ENCODE data around the gene GPD1L. TPM values are rescaled to one million over a fixed set of nuclear protein-coding genes. Genes with fewer than 3 reads are reported as not detected.

Gene GPD1L
- total and polyA plus RNA-seq, 2 of the 13 experiments (the other 11 are each of a cell fraction or from before 2014, with no cell fraction given) = 4.9 to 13.7 TPM

DNA sequence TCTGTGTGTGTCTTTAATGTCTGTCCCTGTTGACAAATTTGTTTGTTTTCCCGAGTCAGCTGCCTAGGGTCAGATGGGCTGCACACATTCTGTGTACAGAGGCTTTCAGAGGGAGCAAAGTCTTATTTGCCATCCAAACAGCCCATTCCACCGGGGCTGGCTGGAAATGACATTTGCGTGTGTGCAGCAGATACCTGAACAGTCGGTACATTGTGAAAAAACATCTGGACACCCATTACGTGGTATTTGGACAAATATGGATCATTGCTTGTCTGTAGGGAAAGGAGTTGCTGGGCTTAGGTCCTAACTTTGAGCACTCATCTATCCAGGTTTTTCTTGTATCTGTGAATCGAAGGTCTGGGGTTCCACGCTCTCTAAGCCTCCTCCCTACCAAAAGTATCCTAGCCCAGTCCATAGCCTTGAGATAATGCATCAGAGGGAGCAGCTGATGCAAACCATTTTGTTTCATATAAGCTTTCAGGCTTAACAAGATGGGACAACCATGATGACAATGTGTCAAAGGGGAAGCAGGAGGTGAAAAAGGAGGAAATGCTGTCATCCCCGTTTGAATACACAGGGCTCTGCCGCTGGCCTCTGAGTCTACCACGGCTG lies 109.9 kb downstream of the GPD1L start (continued):
- no peak for TF ChIP-seq NFRKB (IDR thresholded peaks at IDR 0.05)
- TF ChIP-seq AGO2 (optimal IDR thresholded peaks at IDR 0.05; ENCODE audit: low read depth, low read length) = no peak
- peak; percentile 92 for TF ChIP-seq SP5 (CRISPR knock-in tag; IDR thresholded peaks at IDR 0.05; ENCODE audit: borderline replicate concordance, low read depth)
- peak; percentile 31; the same call in 1 of the 2 replicates for TF ChIP-seq EHMT2 (IDR thresholded peaks at IDR 0.05; ENCODE audit: borderline replicate concordance, low read depth, low read length)
- TF ChIP-seq ZNF30 (CRISPR knock-in tag; IDR thresholded peaks at IDR 0.05) = no peak
- TF ChIP-seq EZH2 (conservative IDR thresholded peaks at IDR 0.05; ENCODE audit: low read depth, low read length) = no peak
- TF ChIP-seq ZNF143 (CRISPR knock-in tag; IDR thresholded peaks at IDR 0.05) = no peak
- TF ChIP-seq NR2F1 (CRISPR knock-in tag; IDR thresholded peaks at IDR 0.05) = peak; percentile 98 to 100
- TF ChIP-seq, protein P1, sequence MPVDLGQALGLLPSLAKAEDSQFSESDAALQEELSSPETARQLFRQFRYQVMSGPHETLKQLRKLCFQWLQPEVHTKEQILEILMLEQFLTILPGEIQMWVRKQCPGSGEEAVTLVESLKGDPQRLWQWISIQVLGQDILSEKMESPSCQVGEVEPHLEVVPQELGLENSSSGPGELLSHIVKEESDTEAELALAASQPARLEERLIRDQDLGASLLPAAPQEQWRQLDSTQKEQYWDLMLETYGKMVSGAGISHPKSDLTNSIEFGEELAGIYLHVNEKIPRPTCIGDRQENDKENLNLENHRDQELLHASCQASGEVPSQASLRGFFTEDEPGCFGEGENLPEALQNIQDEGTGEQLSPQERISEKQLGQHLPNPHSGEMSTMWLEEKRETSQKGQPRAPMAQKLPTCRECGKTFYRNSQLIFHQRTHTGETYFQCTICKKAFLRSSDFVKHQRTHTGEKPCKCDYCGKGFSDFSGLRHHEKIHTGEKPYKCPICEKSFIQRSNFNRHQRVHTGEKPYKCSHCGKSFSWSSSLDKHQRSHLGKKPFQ (CRISPR knock-in tag; IDR thresholded peaks at IDR 0.05; ENCODE audit: insufficient replicate concordance) = no peak
- TF ChIP-seq, protein P2, sequence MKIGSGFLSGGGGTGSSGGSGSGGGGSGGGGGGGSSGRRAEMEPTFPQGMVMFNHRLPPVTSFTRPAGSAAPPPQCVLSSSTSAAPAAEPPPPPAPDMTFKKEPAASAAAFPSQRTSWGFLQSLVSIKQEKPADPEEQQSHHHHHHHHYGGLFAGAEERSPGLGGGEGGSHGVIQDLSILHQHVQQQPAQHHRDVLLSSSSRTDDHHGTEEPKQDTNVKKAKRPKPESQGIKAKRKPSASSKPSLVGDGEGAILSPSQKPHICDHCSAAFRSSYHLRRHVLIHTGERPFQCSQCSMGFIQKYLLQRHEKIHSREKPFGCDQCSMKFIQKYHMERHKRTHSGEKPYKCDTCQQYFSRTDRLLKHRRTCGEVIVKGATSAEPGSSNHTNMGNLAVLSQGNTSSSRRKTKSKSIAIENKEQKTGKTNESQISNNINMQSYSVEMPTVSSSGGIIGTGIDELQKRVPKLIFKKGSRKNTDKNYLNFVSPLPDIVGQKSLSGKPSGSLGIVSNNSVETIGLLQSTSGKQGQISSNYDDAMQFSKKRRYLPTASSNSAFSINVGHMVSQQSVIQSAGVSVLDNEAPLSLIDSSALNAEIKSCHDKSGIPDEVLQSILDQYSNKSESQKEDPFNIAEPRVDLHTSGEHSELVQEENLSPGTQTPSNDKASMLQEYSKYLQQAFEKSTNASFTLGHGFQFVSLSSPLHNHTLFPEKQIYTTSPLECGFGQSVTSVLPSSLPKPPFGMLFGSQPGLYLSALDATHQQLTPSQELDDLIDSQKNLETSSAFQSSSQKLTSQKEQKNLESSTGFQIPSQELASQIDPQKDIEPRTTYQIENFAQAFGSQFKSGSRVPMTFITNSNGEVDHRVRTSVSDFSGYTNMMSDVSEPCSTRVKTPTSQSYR (CRISPR knock-in tag; IDR thresholded peaks at IDR 0.05; ENCODE audit: borderline replicate concordance) = peak; percentile 71; the same call in 1 of the 2 replicates
- TF ChIP-seq, protein P3, sequence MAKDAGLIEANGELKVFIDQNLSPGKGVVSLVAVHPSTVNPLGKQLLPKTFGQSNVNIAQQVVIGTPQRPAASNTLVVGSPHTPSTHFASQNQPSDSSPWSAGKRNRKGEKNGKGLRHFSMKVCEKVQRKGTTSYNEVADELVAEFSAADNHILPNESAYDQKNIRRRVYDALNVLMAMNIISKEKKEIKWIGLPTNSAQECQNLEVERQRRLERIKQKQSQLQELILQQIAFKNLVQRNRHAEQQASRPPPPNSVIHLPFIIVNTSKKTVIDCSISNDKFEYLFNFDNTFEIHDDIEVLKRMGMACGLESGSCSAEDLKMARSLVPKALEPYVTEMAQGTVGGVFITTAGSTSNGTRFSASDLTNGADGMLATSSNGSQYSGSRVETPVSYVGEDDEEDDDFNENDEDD (CRISPR knock-in tag; IDR thresholded peaks at IDR 0.05; ENCODE audit: borderline replicate concordance) = no peak; the same call in 1 of the 2 replicates
- peak; percentile 98 for TF ChIP-seq GATAD2A (CRISPR knock-in tag; IDR thresholded peaks at IDR 0.05)
- peak; percentile 52; the same call in 1 of the 2 replicates for TF ChIP-seq KDM1A (CRISPR knock-in tag; IDR thresholded peaks at IDR 0.05)
- no peak for TF ChIP-seq ZNF225 (CRISPR knock-in tag; IDR thresholded peaks at IDR 0.05)
- peak; percentile 99 for TF ChIP-seq FOXJ3 (CRISPR knock-in tag; IDR thresholded peaks at IDR 0.05; ENCODE audit: borderline replicate concordance)
